ENCODE results near the gene CTNND2.

The CTNND2 gene

DNA sequence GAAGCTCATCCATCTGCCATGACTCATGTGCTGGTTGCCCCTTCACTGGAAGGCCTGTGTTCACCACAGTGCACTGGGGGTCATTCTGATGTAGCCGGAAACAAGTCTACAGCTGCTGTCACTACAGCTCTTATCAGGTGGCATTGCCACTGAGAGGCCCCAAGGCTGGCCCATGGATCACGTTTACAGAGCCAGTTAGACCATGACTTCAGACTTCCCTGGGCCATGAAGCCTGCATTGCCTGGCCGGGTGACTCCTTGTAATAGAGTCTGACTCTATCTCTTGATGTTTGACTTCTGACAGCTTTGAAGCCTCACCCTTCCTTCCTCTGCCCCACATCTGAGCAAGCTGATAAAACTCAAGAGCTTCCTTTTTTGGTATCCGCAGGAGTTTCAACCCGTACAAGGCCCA is 669.7 kb downstream of the CTNND2 start:
- TF ChIP-seq, protein P1, sequence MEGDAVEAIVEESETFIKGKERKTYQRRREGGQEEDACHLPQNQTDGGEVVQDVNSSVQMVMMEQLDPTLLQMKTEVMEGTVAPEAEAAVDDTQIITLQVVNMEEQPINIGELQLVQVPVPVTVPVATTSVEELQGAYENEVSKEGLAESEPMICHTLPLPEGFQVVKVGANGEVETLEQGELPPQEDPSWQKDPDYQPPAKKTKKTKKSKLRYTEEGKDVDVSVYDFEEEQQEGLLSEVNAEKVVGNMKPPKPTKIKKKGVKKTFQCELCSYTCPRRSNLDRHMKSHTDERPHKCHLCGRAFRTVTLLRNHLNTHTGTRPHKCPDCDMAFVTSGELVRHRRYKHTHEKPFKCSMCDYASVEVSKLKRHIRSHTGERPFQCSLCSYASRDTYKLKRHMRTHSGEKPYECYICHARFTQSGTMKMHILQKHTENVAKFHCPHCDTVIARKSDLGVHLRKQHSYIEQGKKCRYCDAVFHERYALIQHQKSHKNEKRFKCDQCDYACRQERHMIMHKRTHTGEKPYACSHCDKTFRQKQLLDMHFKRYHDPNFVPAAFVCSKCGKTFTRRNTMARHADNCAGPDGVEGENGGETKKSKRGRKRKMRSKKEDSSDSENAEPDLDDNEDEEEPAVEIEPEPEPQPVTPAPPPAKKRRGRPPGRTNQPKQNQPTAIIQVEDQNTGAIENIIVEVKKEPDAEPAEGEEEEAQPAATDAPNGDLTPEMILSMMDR (IDR thresholded peaks at IDR 0.05; ENCODE audit: insufficient read depth, missing control alignments): no peak
- DNase-seq (ENCODE audit: insufficient read length, low spot score) (no peak), FAIRE-seq (no peak)

GRCh38 chr5:11230890-11231289 is 673.4 kb downstream of the CTNND2 start:
- no peak for FAIRE-seq
- TF ChIP-seq, protein P1 (IDR thresholded peaks at IDR 0.05; ENCODE audit: insufficient read depth, missing control alignments): no peak
- no peak for DNase-seq (ENCODE audit: insufficient read length, low spot score)

- no peak for DNase-seq (ENCODE audit: insufficient read length, low spot score)
- FAIRE-seq: no peak
- TF ChIP-seq, protein P1 (IDR thresholded peaks at IDR 0.05; ENCODE audit: insufficient read depth, missing control alignments): no peak
These were observed 677.2 kb downstream of the CTNND2 start for GRCh38 chr5:11227064-11227463.

DNA sequence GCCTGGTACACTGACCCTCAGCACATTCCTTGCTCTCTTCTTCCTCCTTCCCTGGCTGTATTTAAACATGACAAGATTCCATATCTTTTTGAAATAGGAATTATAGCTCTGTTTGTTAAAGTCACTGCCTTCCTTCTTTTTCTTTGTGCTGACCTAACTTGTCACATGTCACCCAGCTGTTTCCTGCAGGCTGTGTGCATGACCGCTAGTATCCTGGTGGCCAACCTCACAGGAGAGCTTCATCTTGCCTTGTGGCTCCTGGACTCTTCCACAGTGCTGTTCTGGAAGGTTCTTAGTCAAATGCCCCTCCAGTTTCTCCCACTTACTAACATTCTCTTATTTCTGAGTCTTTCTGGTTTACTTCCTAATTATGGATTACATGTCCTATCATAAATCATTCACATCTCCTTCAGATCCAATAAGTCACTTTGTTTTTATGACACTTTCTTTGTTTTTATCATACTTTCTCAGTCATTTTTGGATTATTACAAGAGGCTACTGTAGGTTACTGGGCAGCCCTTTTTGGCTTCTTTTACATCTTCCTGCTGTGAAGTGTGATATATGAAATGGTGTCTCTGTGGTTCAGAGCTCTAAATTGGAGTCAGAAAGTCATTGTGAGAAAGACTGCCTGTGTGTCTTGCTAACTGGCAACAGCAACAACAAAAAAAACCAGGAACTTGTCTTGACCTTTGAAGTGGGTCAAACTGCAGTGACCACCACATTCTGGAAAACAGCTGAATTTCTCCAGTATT is 679.6 kb downstream of the CTNND2 start:
- TF ChIP-seq, protein P1 (IDR thresholded peaks at IDR 0.05; ENCODE audit: insufficient read depth, missing control alignments): no peak
- FAIRE-seq (no peak), DNase-seq (ENCODE audit: insufficient read length, low spot score) (no peak)

DNA sequence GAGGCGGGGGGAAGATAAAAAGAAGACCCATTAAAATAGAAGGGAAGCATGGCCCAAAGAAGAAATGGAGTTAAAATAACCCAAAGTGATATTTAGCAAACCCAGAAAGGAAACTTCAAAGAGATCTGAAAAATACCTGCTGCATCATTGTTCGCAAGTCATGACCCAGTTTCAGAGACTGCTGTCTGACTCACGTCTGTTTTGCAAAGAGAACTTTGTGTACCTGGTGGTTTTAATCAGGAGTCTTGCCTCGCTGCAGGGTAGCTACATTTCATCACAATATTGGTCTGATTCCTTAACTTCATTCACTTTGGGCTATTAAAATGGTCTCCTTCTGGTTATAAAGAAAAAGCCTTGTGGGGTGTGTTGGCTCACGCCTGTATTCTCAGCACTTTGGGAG is 682.1 kb downstream of the CTNND2 start:
- DNase-seq (ENCODE audit: insufficient read length, low spot score) (no peak), FAIRE-seq (no peak)
- TF ChIP-seq, protein P1 (IDR thresholded peaks at IDR 0.05; ENCODE audit: insufficient read depth, missing control alignments): no peak

DNA sequence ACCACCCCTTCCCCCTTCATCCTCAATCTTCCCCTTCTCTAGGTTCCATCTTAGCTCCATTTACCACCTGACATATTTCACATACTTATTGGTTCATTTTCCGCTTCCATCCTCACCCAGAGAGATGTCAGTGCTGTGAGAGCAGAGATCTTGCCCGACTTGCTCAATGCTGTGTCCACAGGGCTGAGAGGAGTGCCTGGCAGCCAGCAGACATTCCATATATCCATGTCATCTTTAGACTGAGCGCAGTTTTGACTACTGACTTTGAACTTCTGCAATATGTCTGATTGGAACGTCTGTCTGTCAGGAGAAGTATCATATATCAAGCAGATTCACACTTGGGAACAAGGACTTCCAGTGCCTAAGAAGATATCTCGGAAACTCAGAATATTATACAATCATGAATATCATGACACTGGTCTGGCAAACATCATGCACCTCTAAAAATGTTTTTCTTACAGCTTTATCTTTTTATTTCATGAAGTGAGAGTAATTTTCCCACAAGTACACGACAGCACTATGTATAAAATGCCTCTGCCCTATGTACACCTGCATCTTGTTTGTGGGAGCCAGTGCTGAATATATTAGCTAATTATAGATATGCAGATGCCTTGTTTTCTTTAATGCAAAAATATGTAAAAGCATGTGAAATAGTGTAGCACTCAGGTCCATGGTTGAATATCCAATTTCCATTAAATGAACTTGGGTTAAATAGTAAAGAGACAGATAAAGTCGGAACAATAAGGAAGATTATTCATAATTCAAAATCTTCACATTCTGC is 689.2 kb downstream of the CTNND2 start:
- DNase-seq (ENCODE audit: insufficient read length, low spot score): no peak
- TF ChIP-seq, protein P1 (IDR thresholded peaks at IDR 0.05; ENCODE audit: insufficient read depth, missing control alignments): no peak
- no peak for FAIRE-seq

DNA sequence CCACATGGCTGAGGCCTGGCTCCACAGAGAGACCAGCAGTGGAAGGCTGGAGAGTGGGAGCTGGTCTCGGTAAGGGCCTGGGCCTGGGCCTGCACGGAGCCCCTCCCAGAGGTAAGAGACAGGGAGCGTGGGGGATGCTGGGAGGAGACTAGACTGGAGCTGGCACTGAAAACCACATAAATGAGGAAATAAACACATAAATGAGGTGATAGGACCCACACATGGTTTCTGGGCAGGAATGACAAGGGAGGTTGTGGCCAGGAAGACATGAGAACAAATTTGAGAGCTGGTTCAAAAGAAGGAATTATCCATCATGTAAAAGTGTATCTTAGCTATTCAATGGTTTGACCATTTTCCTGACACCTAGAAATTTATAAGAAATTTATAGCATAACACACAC is 691.5 kb downstream of the CTNND2 start:
- no peak for DNase-seq (ENCODE audit: insufficient read length, low spot score)
- no peak for FAIRE-seq

More for the DNA sequence above, 691.5 kb downstream of the CTNND2 start:
- TF ChIP-seq, protein P1 (IDR thresholded peaks at IDR 0.05; ENCODE audit: insufficient read depth, missing control alignments): no peak

Data from D721Med (cell line).